ENCODE results near the gene NELL1. TPM values are rescaled to one million over a fixed set of nuclear protein-coding genes. Genes with fewer than 3 reads are reported as not detected.

The NELL1 gene
- total and polyA plus RNA-seq, 2 experiments from 2014 or later, result 8.9 to 20.1 TPM

- no peaks in the 10 kb centered on the region for H3K79me2 ChIP-seq
These were observed 54.0 kb downstream of the NELL1 start for GRCh38 chr11:20723366-20723765.

GRCh38 chr11:20729597-20730105 is 60.3 kb downstream of the NELL1 start:
- TF ChIP-seq EZH2phosphoT487 (IDR thresholded peaks at IDR 0.05; ENCODE audit: low read depth, severe bottlenecking, unreplicated experiment) (no peak), EZH2 (IDR thresholded peaks at IDR 0.05; ENCODE audit: borderline replicate concordance) (no peak), CTCF (IDR thresholded peaks at IDR 0.05; ENCODE audit: poor library complexity) (no peak)
- Histone ChIP-seq H3K4me1 (ENCODE audit: insufficient read depth) (no peaks in the 10 kb centered on the region), H3K36me3 (replicated peaks; ENCODE audit: insufficient read depth, low read depth) (no peaks in the 10 kb centered on the region), H3K27ac (no peak overlapping the region), H3K27me3 (no peaks in the 10 kb centered on the region), H2AFZ (no peak overlapping the region), H3K9me3 (ENCODE audit: low read depth) (no peaks in the 10 kb centered on the region), H3K9me2 (replicated peaks; ENCODE audit: insufficient read depth) (no peaks in the 10 kb centered on the region), H3K4me3 (no peak overlapping the region), H3K4me2 (no peak overlapping the region), H3K79me2 (no peaks in the 10 kb centered on the region), H4K20me1 (ENCODE audit: insufficient read depth, poor library complexity, severe bottlenecking) (no peaks in the 10 kb centered on the region)
- WGBS (ENCODE audit: low lambda C conversion rate, missing lambda C conversion rate), result 81% methylated on average over 4 of the region's 4 CpGs
- no peak for DNase-seq (ENCODE audit: low spot score)

More at GRCh38 chr11:20723366-20723765, 54.0 kb downstream of the NELL1 start:
- no peak for DNase-seq (ENCODE audit: low spot score)
- Histone ChIP-seq H3K27ac (no peak overlapping the region), H3K9me2 (replicated peaks; ENCODE audit: insufficient read depth) (no peaks in the 10 kb centered on the region), H3K27me3 (no peaks in the 10 kb centered on the region), H3K36me3 (replicated peaks; ENCODE audit: insufficient read depth, low read depth) (no peaks in the 10 kb centered on the region), H4K20me1 (ENCODE audit: insufficient read depth, poor library complexity, severe bottlenecking) (no peaks in the 10 kb centered on the region), H3K4me1 (ENCODE audit: insufficient read depth) (no peaks in the 10 kb centered on the region), H3K4me2 (no peak overlapping the region), H2AFZ (no peak overlapping the region), H3K4me3 (no peak overlapping the region), H3K9me3 (ENCODE audit: low read depth) (no peaks in the 10 kb centered on the region)
- no peak for TF ChIP-seq EZH2phosphoT487 (IDR thresholded peaks at IDR 0.05; ENCODE audit: low read depth, severe bottlenecking, unreplicated experiment)
- TF ChIP-seq EZH2 (IDR thresholded peaks at IDR 0.05; ENCODE audit: borderline replicate concordance), result no peak
- TF ChIP-seq CTCF (IDR thresholded peaks at IDR 0.05; ENCODE audit: poor library complexity), result no peak
- WGBS (ENCODE audit: low lambda C conversion rate, missing lambda C conversion rate), result 59% methylated on average over 1 of the region's 1 CpG

GRCh38 chr11:20731676-20732215 is 62.4 kb downstream of the NELL1 start:
- Histone ChIP-seq H3K36me3 (replicated peaks; ENCODE audit: insufficient read depth, low read depth) (no peaks in the 10 kb centered on the region), H3K27me3 (no peaks in the 10 kb centered on the region), H3K4me1 (ENCODE audit: insufficient read depth) (no peaks in the 10 kb centered on the region), H2AFZ (no peak overlapping the region), H3K9me3 (ENCODE audit: low read depth) (no peaks in the 10 kb centered on the region), H3K9me2 (replicated peaks; ENCODE audit: insufficient read depth) (no peaks in the 10 kb centered on the region), H3K27ac (no peak overlapping the region), H3K4me3 (no peak overlapping the region), H3K4me2 (no peak overlapping the region), H4K20me1 (ENCODE audit: insufficient read depth, poor library complexity, severe bottlenecking) (no peaks in the 10 kb centered on the region), H3K79me2 (no peaks in the 10 kb centered on the region)
- 85% methylated on average over 5 of the region's 5 CpGs for WGBS (ENCODE audit: low lambda C conversion rate, missing lambda C conversion rate)
- DNase-seq (ENCODE audit: low spot score), result no peak
- no peak for TF ChIP-seq EZH2phosphoT487 (IDR thresholded peaks at IDR 0.05; ENCODE audit: low read depth, severe bottlenecking, unreplicated experiment)
- TF ChIP-seq CTCF (IDR thresholded peaks at IDR 0.05; ENCODE audit: poor library complexity), result no peak

All from hepatocyte (in vitro differentiated cells).